Myocyte (in vitro differentiated cells): ENCODE measurements around the gene CHST12. TPM values are rescaled to one million over a fixed set of nuclear protein-coding genes. Genes with fewer than 3 reads are reported as not detected.

Experiments
- DNase-seq: peaks from one replicate; pipeline ENCODE4 v3.0.0-alpha.2; 2012; ENCODE audit warnings: low read depth
- total RNA-seq: library from RNA; depleted of rRNA; stranded (reverse); fragments of >200 nt; gene quantifications from 2 replicates; pipeline ENCODE4 v1.2.3, GENCODE V29; 2014

CHST12 gene
- total RNA-seq, 1 donor from 2014 or later = 6.8 TPM

DNA sequence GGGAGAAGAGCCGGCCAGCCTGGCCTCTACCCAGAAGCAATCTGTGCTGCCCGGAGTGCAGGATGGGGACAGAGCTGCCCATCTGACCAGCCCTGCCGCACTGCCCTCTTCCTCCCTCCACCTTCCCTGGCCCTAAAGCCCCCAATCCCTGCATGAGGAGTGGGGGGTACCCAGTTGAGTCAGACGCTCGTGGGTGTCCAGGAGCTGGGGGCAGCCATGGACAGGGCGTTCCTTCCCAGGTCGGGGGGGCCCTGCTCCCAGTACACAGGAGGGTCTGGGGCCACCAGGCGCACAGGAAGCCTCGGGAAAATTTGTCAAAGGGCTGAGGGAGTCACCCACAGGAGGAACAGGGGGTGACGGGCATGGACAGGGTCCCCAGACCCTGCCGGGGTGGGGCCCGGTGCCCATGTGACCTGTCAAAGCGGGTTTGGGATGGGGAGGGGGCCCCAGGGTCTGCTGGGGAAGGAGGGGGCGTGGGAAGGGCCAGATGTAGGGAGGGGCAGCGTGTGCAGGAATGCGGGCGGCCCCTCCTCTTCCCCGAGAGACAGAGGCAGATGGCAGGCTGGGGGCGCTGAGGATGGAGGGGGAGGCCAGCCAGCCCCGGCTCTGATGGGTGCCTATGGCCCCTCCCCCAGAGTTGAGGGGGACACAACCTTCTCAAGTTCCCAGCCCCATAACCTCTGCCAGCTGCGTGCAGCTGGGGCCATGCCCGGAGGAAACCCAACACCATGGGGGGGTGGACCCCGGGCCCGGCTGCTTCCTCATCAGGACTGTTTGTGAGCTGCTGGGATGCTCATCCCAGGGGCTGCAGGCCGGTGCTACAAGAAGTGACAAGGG lies 94.3 kb downstream of the CHST12 start:
- DNase-seq = peak; percentile 77

Other genes with a start within 250 kb of the CHST12 start
- gene MAD1L1, start 170.7 kb upstream of the CHST12 start, total RNA-seq = 40.9 and 41.3 TPM in 2 replicates
- gene MRM2, start 161.4 kb upstream of the CHST12 start, total RNA-seq = 21.1 and 26.1 TPM in 2 replicates
- gene NUDT1, start 161.4 kb upstream of the CHST12 start, total RNA-seq = 25.6 and 29.9 TPM in 2 replicates
- gene SNX8, start 89.2 kb upstream of the CHST12 start, total RNA-seq = 17.3 and 17.9 TPM in 2 replicates
- 226 and 236 TPM in 2 replicates for gene EIF3B, start 48.8 kb upstream of the CHST12 start, total RNA-seq
- gene GRIFIN, start 72.8 kb downstream of the CHST12 start, total RNA-seq = not detected in 2 replicates
- 6.8 and 10.8 TPM in 2 replicates for gene LFNG, start 116.2 kb downstream of the CHST12 start, total RNA-seq
- 43.1 and 54.9 TPM in 2 replicates for gene BRAT1, start 151.9 kb downstream of the CHST12 start, total RNA-seq
- 12.1 and 13.6 TPM in 2 replicates for gene IQCE, start 155.4 kb downstream of the CHST12 start, total RNA-seq
- 27.6 and 29.1 TPM in 2 replicates for gene TTYH3, start 228.4 kb downstream of the CHST12 start, total RNA-seq